HG03460 (cell line): Measurements from ENCODE around the gene PTCH1.

Experiments used
- ATAC-seq: cut with Tn5 transposase; IDR thresholded peaks from one replicate; pipeline ENCODE4 v1.9.1; 2021; ENCODE audit not compliant: unreplicated experiment

Gene PTCH1

DNA sequence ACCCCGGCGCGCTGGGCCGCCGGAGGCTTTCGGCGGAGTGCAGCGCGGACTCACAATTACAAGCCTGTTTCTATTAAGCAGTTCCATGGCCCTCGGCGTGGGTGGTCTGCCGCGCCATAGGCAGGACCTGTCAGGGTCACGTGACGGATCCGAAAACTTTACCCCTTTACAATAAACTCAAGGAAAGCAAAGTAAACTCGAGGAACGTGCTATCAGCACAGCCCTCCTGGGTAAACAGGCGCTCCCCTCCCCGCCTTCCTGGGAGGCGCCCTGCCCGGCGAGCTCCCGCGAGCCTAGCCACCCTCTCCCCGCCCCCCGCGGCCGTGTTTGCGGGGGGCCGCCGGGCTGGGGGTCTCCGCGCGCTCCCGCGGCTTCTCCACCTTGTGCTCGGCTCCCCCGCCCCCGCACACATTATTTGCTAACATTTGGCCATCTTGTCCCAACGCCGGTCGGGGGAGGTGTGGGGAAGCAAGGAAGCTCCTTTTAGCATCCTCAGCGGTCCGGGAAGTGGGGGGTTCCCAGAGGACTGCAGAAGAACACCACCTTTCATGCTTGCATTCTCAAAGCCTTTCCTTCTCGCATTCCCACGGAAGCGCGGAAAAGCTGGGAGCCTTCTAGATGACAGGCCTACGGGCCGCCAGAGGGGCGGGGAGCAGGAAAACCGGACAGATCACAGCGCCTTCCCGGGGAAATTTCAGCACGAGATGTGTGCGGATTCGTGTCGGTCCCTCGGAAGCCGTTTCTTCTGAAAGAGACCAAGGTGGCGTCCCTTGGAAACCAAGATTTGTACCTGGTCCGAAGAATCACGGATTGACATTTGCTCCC is at the start of gene PTCH1:
Gene PTCH1, minus strand, starts transcription at position 238 of the 825 bp plus-strand sequence.
- no peak for ATAC-seq

DNA sequence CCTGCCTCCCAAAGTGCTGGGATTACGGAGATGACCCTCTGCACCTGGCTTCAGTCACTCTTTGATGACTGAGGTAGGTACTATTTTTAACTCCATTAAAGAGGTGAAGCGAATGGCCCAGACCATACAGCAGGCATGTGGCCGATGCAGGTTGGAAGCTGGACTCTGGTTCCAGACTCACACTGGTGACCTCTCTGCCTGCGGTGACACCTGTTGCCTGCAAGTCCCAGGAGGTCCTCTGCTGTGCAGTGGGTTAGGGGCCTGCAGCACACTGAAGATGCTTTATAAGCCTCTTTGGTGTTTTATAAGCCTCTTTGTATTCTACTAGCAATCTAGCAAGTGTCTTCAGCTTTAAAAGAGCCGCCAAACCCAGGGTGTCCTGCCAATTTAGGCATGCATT is 49.2 kb upstream of the PTCH1 start:
- no peak for ATAC-seq

DNA sequence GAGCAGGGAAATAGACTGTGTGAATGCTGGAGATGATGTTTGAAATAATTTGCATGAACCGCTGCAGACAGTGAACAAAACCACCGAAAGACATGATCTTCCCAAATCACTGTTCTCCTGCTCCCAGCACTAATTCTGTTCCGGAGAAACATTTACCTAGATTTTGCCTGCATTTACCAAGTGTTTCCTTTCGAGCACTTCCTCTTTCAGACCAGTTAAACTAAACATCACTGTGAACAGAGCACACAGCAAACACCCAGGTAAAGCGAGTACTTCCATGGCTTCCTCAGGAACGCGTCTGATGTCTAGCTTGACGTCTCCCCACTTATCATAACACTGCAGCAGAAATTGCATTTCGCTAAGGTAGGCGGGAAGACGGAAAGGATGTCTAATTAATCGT is 45.1 kb upstream of the PTCH1 start:
- no peak for ATAC-seq

DNA sequence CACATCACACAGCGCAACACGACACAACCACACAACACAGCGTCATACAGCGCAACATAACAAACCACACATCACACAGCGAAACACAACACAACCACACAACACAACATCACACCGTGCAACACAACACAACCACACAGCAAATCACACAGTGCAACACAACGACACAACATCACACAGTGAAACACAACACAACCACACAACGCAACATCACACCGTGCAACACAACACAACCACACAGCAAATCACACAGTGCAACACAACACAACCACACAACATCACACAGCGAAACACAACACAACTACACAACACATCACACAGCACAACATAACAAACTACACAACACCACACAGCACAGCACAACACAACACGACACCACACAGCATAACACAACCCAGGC is 40.4 kb upstream of the PTCH1 start:
- no peak for ATAC-seq

DNA sequence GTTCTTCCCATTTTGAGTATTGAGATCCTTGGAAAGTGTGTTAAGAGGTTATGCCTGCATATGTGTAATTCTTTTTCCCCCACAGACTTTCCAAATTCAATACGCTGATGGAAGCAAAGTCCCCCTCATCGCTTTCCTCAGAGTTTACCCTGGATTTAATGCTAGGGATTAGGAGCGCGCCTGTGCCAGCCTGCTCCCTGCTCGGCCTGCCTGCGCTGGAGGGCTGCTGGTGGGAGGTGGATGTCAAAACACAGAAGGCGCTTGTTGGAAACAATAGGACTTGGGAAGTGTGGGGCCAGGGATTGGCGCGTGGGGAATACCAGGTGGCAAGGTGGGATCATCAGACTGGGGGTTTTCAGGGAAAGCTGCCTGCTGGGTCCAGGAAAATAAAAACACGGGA is 39.8 kb upstream of the PTCH1 start:
- ATAC-seq: no peak

DNA sequence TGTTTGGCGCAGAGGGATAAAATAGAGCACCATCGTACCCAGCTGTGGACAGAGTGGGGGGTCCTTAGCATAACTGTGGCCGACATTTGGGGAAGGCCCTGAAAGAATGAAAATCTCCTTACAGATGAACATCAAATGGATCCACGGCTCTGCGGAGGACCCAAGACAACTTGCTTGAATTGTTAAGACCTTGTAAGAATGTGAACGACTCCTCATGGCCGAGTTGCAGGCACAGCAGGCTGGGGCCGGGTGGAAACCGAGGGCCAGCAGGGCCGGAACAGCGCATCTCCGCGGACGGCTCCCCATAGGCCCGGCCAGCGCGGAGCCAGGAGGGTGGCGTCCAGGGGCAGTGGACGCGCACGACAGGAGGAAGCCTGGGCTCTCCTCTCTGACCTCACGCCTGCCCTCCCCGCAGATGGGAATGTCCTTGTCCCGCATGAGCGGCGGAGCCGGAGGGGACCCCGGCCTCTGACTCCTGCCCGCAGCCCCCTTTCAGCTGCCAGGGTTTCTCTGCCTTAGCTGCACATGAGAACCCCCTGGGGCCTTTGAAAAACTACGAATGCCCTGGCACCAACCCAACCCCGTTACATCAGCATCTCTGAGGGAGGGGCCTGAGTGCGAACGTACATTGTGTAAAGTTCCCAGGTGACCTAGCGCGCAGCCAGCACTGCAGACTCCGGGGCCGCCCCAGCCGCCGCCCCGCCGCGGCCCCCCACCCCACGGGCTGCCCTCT is 36.2 kb upstream of the PTCH1 start:
- no peak for ATAC-seq

DNA sequence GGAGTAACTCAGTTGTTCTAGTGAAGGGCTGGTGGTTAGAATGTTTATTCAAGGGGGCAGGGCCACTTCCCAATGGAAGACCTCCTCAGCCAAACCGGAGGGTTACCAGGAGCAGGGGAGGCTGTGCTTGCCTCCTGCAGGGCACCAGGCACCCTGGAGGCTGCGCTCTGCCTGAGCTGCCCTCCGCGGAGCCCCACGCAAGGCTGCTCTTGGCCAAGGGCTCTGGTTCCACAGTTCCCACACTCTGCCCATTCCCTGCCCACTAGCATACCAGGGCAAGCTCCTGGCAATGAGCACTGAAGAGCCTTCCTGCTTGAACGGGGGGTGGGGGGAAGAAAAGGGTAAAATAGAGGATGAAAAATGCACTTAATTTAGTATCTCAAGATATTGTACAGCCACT is 35.5 kb upstream of the PTCH1 start:
- no peak for ATAC-seq

DNA sequence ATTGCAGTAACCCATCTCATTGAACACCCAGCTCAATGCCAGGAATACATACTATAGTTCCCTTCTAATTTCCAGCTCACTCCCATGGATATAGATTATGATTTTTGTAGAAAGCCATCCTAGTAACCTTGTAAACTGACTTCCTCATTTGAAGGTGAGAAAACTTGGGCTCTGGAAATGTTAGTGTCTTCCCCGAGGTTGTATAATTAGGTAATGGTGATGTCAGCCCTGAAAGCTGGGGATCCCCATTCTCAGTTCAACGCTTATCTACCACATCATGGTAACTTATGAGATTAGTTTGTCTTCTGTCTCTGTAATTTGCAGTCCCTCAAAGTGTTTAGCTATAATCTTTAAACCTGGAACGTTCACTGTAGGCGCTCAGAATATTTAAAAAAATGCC is 34.6 kb upstream of the PTCH1 start:
- no peak for ATAC-seq

DNA sequence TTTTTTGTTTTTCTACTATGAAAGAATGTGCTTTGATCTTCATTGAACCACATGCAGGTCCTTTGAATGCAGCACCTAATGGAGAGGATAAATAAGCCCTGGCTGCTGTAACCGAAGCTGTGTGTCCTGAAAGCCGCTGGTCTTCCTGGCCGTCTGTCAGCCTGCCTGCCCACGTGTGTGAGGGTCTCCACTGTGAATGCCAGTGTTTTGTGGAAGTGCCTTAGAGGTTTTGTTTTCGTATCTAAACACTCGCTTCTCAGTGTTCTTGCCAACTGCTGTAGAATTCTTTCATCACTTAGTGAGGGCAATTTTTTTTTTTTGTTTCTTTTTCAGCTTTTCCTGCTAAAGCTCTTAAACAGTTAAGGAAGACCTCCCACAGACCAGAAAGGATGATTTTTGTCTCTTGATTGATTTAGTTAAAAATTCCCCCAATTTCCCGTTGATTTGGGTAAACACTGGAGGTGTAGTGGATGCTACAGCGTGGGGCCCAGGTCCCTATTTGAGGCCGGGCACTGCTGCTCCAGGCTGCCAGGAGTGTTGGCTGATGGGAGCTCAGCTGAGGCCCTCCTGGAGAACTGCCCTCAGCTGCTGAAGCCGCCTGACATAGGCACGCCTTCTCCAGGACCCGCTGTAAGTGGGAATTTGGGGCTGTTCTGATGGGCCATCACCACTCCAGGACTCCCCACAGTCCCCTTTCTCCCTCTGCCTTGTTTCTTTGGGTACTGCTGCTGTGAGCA is 29.2 kb upstream of the PTCH1 start:
- no peak for ATAC-seq

DNA sequence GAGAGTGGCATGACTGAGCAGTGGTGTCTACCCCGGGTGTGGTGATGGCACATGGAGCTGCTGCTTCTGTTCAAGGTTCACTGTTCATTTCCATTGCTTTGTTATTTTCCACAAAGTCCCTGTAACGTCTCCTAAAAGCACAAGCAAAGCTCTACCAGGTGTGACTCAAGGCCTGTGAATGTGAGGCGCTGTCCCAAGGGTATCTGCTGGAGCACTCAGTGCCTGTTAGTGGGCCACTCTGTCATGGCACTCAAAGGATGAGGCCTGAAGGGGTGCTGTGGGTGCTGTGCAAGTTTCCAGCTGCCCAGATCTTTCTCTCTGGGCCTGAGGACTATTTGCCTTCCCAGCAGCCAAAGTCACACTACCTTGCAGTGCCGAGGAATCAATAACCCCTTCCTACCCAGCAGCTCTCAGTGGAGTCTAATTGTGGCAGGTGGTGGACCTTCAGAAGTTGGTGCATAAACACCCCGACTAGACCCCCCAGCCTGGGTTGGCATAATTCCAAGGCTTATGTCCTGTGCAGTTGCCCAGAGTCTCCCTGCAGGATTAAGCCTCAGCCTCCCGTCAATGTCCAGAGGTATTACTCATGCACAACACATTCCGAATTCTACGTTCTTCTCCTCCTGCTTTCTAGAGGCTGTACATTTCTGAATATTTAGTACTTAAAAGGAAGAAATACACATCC is 17.4 kb upstream of the PTCH1 start:
- ATAC-seq: no peak

DNA sequence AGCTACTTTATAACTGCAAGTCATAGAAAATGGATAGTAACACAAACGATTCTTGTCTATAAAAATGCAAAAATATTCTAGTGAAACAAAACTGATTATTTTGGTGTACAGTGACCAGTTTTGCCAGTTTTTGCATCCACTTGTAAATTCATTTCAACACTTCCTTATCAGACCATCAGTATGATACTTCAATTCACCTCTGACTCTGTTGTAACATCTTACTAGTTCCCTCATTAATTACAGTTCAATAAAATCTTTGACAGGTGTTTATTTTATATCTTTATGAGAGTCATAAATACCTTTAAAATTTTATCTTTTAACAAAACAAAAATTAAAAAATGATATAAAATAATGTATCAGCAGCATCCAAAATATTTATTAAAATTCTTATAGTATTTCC is 13.1 kb upstream of the PTCH1 start:
- ATAC-seq: no peak

DNA sequence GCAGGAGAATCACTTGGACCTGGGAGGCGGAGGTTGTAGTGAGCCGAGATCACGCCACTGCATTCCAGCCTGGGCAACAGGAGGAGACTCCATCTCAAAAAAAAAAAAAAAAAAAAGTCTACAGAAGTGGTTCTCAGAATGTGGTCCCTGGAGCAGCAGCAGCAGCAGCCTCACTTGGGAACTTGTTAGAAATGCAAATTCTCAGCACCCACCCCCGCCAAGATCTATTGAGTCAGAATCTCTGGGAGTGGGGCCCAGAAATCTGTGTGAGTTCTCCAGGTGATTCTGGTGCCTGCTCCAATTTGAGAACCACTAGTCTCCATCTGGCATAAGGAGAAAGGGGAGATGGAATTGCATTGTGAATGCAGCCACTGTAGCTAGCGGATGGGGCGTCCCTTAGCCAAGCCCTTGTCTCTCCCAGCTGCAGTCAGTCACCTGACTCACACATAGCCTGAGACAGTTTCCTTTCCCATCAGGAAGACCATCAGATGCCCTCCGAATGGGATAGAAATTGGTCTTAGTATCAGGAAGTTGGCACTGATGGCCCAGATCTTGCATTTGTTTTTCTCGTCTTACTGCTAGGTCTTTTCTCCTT is 12.2 kb upstream of the PTCH1 start:
- ATAC-seq: no peak

DNA sequence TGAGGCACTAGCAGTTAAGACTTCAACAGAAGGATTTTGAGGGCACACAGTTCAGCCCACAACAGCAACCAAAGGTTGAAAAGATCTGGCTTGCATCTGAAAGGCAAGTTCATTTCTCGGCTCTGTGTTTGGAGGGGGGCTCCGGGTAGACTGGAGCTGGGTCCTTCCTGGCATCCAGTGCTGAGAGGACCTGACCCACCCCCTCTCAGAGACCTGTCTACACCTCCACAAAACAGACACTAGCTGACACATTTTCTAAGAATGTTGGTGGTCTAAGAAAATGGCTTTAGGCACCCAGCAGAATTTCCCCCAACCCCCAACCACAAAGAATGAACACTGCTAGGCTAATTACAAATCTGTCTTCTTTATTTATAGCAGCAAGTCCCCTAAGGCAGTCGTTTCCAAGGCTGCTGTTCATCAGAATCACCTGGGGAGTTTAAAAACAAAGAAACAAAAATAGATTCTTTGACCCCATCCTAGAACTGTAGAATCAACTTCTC is 6.2 kb upstream of the PTCH1 start:
- ATAC-seq: no peak

DNA sequence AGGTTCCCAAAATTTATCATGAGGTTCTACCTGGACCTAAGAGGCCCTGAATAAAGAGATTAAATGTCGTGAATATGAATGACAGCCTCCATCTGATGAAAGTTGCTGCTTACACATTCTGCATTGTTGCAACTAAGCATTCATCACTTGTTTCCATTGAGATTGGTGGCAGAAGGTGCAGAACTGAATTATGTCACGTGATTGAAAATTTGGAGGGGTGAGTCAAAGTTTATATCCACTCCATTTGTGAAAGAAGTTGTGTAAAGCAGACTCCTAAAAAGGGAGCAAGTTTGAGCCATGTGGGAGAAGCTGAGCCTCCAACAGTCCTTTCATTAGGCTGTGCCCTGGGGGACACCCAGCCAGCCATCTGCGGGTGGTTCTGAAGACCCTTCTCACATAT is 4.9 kb upstream of the PTCH1 start:
- ATAC-seq: no peak

DNA sequence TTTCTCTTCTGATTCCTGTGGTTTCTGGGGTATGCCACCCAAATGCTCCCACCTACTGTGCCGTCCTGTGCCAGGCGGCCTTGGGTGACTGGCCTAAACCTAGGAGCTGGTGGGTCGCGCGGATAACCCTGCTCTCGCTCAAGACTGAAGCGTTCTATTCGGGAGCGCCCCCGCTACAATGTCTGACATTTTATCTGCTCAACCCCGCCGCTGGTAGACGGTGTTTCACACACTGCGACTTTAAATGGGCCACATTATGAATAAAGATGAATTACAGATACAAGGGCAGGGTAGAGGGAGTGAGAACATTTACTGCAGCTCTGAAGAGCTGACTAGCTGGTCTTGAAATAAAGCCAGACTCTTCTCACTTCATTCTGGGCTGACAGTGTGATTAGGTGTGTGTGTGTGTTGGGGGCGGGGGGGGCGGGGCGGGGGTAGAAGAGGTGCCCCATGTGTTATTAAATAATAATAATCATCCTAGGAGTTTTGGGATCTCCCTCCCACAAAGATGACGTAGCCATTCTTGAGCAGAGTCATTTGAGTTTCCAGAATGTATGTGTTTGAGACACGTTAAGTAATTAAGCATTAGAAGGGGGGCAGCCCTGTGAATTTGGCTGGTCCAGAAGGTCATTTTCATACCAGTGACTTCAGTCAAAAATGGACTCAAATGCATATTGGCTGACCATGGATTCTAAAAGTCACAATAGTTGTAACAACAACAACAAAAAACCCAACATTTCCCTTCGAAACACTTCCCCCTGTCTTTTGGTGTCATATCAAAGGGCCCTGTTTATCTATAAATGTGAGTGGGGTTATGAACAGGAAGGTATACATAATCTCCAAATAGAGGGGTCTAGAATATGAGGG is 1.0 kb upstream of the PTCH1 start:
- ATAC-seq: no peak

DNA sequence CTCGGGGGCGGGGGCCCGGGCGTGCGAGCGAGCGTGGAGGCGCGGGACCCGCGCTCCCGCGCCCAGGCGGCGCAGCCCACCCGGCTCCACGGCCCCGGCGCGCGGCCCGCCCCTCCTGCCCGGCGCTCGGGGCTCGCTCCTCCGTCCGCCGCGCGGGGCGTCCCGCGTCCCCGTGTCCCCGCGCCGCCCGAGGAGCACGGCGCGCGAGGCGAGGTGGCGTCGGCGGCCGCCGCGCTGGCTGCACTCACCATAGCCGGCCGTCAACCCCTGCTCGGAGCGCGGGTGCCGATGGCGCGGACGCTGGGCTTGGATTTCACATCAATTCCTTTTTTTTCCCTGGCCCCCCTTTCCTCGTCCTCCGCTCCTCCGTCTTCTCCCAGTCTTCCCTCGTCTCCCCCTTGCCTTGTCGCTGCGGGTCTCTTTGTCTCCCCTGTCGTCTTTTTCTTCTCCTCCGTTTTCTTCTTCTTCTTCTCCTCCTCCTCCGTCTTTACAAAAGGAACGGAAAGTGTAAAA is 494 bp downstream of the PTCH1 start:
- ATAC-seq: no peak

DNA sequence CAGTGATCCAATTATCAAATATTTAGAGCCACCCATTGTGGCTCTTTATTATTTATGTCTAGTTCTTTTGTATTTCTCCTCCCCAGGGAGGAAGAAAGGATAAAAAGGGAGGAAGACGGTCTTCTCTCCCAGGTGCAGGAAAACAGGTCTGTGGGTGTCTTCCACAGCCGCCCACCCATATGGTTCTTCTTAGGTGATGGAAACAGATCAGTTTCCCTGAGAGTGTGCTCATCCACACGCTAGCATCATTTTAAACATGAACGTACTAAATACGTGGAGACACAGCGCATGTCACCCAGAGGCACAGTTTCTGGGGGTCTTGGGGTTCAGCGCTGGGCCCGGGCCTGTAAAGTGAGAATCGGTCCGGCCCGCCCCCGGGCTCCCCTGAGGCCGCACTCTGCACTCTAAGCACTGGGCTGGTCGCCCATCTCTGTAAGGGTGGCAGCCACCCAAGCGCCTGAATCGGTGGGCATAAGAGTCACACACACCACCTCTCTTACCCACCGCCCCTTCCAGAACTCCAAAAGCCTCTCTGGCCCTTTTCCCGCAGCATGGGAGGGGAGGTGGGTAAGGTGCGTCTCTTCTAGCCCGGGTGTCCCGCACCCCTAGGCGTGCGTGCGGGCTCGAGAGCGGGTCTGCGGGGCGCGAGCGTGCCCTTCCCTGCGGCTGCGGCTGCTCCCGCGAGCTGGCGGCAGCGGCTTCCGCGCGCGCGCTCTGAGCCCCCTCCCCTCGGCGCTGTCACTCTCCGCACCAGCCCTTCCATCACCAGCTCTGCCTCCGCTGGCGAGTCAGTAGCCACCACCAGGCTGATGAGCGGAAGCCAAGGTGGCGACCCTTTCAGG is 1.3 kb downstream of the PTCH1 start:
- ATAC-seq: no peak

DNA sequence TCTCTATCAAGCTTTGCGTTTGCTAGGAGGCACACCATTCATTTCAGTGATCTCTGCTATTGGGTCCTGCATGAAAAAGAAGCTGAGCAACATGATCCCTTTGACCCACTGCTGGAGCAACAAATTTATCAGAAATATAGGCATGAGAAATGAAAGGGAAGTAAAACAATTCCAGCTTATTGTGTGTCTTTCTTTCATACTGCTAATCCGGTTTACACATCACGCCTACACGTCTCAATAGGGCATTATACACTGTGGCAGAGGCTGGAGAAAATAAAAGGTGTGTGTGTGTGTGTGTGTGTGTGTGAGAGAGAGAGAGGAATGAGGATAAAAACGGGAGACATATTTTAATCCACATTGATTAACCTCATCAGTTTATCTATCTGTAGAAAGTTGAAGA is 2.4 kb downstream of the PTCH1 start:
- no peak for ATAC-seq

DNA sequence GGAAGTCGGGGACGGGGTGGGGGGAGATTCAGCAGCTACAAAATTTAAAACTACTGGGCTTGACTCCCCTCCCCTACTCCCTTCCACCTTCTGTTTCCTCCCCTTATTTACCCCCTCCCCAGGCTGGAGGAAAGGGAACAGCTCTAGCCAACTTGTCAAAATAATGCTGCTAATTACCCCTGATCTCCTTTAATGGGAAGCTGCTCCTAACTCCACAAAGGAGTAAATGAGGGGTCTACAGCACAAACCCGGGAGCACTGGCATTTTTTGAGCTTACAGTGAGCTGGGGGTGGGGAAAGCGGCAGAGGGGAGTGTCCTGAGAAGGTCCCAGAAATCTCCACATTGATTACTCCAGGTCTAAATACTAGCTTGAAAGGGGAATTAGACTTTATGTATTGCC is 3.1 kb downstream of the PTCH1 start:
- no peak for ATAC-seq
